Heart left ventricle (tissue), 16 donors: ENCODE measurements around the gene TNFSF4. TPM values are rescaled to one million over a fixed set of nuclear protein-coding genes. Genes with fewer than 3 reads are reported as not detected.

Source experiments
- ATAC-seq, 4 donors: fragments of 200-7000 bp; cut with Tn5 transposase; one replicate each; pipeline ENCODE4 v1.9.1; 2020 to 2022; ENCODE audit warnings: moderate library complexity in 4 of 4, mild to moderate bottlenecking in 3 of 4, moderate number of reproducible peaks in 1 of 4
- DNase-seq, 5 donors: peaks; one replicate each; pipeline ENCODE4 v3.0.0-alpha.2; 2020
- H3K27ac ChIP-seq, 12 donors: fragments of 200-600 bp; sonication (generic) in 4 of 12; one replicate each; pipeline versions ENCODE4 v1.5.0 to v1.8.0; 2016 to 2022; ENCODE audit warnings: mild to moderate bottlenecking in 2 of 12
- H3K27me3 ChIP-seq, 9 donors: fragments of 200-600 bp; sonication (generic) in 2 of 9; one replicate each; pipeline versions ENCODE4 v1.5.1 to v1.8.0; 2016 to 2022; ENCODE audit warnings: mild to moderate bottlenecking in 3 of 9
- H3K36me3 ChIP-seq, 9 donors: fragments of 200-600 bp; sonication (generic) in 2 of 9; one replicate each; pipeline versions ENCODE4 v1.5.0 to v1.8.0; 2018 to 2022; ENCODE audit warnings: mild to moderate bottlenecking in 2 of 9
- H3K4me1 ChIP-seq, 12 donors: fragments of 200-600 bp; sonication (generic) in 4 of 12; one replicate each; pipeline versions ENCODE4 v1.5.0 to v1.8.0; 2016 to 2022; ENCODE audit warnings: mild to moderate bottlenecking in 3 of 12
- H3K4me3 ChIP-seq, 12 donors: fragments of 200-600 bp; sonication (generic) in 4 of 12; one replicate each; pipeline versions ENCODE4 v1.5.0 to v1.8.0; 2017 to 2022; ENCODE audit warnings: mild to moderate bottlenecking in 9 of 12, moderate library complexity in 4 of 12
- H3K9me3 ChIP-seq, 12 donors: fragments of 200-600 bp; sonication (generic) in 4 of 12; one replicate each; pipeline versions ENCODE4 v1.5.0 to v1.8.0; 2016 to 2022; ENCODE audit warnings: mild to moderate bottlenecking in 1 of 12
- POLR2A ChIP-seq, 2 donors: fragments of 450-650 bp; IDR thresholded peaks; one replicate each; pipeline ENCODE4 v1.6.1; 2017; ENCODE audit warnings: antibody characterized with exemption in 2 of 2, mild to moderate bottlenecking in 2 of 2, moderate library complexity in 2 of 2
- WGBS, 4 donors: extraction: QIAGEN DNeasy Blood & Tissue Kit in 2 of 4; methylation state at CpG; one replicate each; pipeline versions ENCODE4 v1.1.5 to v1.1.7; 2013 to 2018; 5-methylcytosine and 5-hydroxymethylcytosine counted together
- intact Hi-C, 10 donors: fragments of 100-400 bp; cut with DNase I; formaldehyde crosslinking; loops; one replicate each; pipeline versions ENCODE4 v1.11.1 to v1.14.2; 2022
- polyA plus RNA-seq, 2 donors: library from polyadenylated mRNA; stranded (reverse); fragments of 200-250 nt; gene quantifications; one replicate each; pipeline ENCODE4 v1.2.3, GENCODE V29; 2013
- total RNA-seq, 9 donors: library from RNA; depleted of rRNA in 2 of 9; stranded (reverse); fragments of >200 nt in 2 of 9; fragmentation: NEBNext Ultra II Directional in 3 of 9; extraction: Animal tissue kit (Norgen Biotek cat#: 25700) in 3 of 9; gene quantifications; one replicate each; pipeline versions ENCODE4 v1.1.0 to v1.2.4, GENCODE V29; 2016 to 2023
- TF ChIP-seq, protein P1 (sequence below), 12 donors: fragments of 200-600 bp; sonication (generic) in 4 of 12; IDR thresholded peaks; one replicate each; pipeline versions ENCODE4 v1.5.0 to v1.8.0; 2018 to 2022; ENCODE audit warnings: antibody characterized with exemption in 12 of 12, mild to moderate bottlenecking in 5 of 12
- donor health status: ischemic (EF 13 %, LVEDD 7.1; RV severe dilation, severe dysfunction).
- donor health status: healthy with polysubstance abuse.
- donor health status: DM: no; HTN: yes; CAD: no.
- donor health status: DM: no; HTN: no; CAD: no.
- donor health status: ischemic (EF 25% LVEDD 6.9; RV normal size, moderate dysfunction).
- donor health status: ischemic (EF 25% LVEDD 5.7; RV mildly dilated, moderate dysfunction).
- donor health status: healthy.
- donor health status: DM: yes; HTN: yes; CAD: no.
- donor health status: ischemic (EF 35%, LVEDD 5.7; RV mildly dilated, moderate dysfunction).
- donor health status: nonischemic (EF 11% LVEDD 7.7; RV severe dilation, severe dysfunction).
- donor health status: DM: yes; HTN: yes; CAD: no.
- donor health status: PGD.
- donor health status: ischemic (EF 29% LVEDD 5.4; RV normal size, mild dysfunction).
- donor health status: nonischemic (EF 23%, LVEDD 6.1; RV moderate dilation, normal function).

The TNFSF4 gene
- total and polyA plus RNA-seq, 11 donors = 0.19 to 1.6 (median 0.60) TPM

DNA sequence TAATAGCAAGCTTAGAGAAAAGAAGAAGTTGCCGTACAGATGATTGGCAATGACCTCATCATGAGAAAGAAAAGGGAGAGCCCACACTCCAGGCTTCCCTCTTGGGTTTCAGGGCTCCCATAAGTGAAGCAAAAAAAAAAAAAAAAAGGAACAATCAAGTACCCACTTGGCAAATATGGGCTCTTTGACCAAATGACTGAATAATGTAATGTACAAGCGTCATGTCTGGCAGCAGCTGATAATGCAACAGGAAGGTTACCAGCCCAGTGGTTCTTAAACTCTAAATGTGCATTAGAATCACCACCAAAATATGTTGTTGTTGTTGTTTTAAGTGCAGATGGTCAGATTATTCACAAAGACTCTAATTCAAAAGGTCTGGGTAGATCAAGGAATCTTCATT lies 13.5 kb downstream of the TNFSF4 start:
- peaks cover 0 to 24% (median 16%) of the 10 kb centered on the region in 12 donors for H3K4me1 ChIP-seq
- intact Hi-C loops = no loop called here
- WGBS, 4 donors = 81 to 91% (median 86%) methylated on average over 2 of the region's 2 CpGs
- H3K9me3 ChIP-seq = no peaks in the 10 kb centered on the region
- peak in 1 of 4 donors; percentile 4 for ATAC-seq
- no peak overlapping the region for H3K4me3 ChIP-seq
- H3K27ac ChIP-seq = no peak overlapping the region
- H3K27me3 ChIP-seq = no peaks in the 10 kb centered on the region
- no peaks in the 10 kb centered on the region for H3K36me3 ChIP-seq
- DNase-seq = no peak
- no peak for TF ChIP-seq POLR2A (IDR thresholded peaks at IDR 0.05)
- TF ChIP-seq, protein P1, sequence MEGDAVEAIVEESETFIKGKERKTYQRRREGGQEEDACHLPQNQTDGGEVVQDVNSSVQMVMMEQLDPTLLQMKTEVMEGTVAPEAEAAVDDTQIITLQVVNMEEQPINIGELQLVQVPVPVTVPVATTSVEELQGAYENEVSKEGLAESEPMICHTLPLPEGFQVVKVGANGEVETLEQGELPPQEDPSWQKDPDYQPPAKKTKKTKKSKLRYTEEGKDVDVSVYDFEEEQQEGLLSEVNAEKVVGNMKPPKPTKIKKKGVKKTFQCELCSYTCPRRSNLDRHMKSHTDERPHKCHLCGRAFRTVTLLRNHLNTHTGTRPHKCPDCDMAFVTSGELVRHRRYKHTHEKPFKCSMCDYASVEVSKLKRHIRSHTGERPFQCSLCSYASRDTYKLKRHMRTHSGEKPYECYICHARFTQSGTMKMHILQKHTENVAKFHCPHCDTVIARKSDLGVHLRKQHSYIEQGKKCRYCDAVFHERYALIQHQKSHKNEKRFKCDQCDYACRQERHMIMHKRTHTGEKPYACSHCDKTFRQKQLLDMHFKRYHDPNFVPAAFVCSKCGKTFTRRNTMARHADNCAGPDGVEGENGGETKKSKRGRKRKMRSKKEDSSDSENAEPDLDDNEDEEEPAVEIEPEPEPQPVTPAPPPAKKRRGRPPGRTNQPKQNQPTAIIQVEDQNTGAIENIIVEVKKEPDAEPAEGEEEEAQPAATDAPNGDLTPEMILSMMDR (IDR thresholded peaks at IDR 0.05) = no peak

DNA sequence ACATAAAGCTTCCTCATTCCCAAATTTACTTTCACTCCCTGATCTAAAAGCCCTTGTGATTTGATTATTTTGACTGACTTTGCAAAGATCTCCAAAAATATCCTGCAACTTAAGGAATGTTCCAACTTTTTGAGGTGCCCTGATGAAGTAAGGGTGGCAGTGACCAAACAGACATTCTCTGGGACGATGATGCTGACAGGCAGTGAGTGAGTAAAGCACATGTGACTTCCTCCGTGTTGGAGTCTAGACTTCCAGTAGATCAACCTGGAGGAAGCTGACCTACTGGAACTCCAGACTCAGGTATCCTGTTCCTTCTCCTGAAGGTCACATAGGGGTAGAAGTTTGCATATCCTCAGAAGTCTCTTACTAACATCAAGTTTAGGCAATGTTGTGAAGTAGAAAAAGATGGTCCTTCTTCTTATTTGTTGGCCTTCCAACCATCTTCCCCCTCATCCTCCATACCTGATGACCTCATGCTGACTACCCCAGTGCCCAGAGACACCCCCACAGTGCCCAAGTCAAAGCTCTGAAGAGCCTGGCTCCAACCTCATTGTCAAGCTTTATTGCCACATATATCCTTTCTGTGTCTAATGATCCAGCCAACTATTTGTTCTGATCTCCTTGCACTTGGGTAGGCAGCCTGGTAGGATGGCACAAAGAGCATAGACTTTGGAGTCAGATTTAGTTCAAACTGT lies 16.0 kb downstream of the TNFSF4 start:
- H3K9me3 ChIP-seq = no peaks in the 10 kb centered on the region
- no peak for DNase-seq
- intact Hi-C loops = no loop called here
- no peaks in the 10 kb centered on the region for H3K36me3 ChIP-seq
- no peaks in the 10 kb centered on the region for H3K27me3 ChIP-seq
- ATAC-seq = no peak
- TF ChIP-seq POLR2A (IDR thresholded peaks at IDR 0.05) = no peak
- TF ChIP-seq, protein P1 (IDR thresholded peaks at IDR 0.05) = no peak
- WGBS, 4 donors = 4 to 17% (median 14%) methylated on average over 2 of the region's 2 CpGs
- H3K4me1 ChIP-seq = peaks cover 0 to 24% (median 16%) of the 10 kb centered on the region in 12 donors
- peak overlapping the region; percentile 10 to 84 (median 76) for H3K27ac ChIP-seq
- H3K4me3 ChIP-seq = no peak overlapping the region

DNA sequence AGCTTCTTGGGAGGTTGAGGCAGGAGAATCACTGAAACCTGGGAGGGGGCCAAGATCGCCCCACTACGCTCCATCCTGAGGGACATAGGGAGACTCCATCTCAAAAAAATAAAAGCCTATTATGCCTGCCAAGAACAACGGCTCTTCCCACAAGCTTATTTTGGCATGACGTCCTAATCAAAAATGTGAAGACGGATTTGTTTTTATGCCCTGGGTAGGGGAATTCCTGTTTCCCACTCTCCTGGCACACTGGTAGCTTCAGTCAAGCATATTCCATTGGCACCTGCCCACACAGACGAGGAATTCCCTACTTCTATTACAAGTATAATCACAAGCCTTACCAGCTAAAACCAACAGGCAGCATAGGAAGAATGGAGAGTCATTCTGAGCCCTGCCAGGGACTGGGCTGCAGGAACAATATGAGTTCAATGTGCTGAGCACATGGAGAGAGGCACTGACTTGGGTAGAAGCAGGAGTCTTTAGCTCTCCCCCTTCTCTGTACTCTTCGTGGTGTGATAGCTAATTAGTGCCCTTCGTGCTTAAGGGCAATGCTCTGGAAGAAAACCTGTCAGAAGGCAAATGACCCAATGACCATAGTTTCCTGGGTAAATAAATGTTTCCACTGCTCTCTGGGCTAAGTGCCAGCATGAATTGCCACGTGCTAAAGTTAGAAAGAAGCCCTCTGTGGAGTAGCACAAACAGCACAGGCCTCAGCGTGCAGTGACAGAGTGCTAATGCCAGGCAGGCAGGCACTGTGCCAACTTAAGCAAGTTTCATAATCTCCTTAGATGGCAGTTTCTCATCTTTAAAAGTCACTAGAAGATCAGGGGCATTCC lies 16.8 kb downstream of the TNFSF4 start:
- Histone ChIP-seq H3K4me3 (peak overlapping the region in 1 of 12 donors; percentile 6), H3K9me3 (no peaks in the 10 kb centered on the region), H3K27me3 (no peaks in the 10 kb centered on the region), H3K4me1 (peaks cover 0 to 24% (median 16%) of the 10 kb centered on the region in 12 donors), H3K36me3 (no peaks in the 10 kb centered on the region), H3K27ac (peak overlapping the region; percentile 68 to 84 (median 76))
- intact Hi-C loops = no loop called here
- ATAC-seq = peak; percentile 93 to 97 (median 95)
- TF ChIP-seq POLR2A (IDR thresholded peaks at IDR 0.05) = no peak
- TF ChIP-seq, protein P1 (IDR thresholded peaks at IDR 0.05) = no peak
- peak; percentile 72 to 92 (median 84) for DNase-seq
- WGBS, 4 donors = 12 to 21% (median 14%) methylated on average over 10 of the region's 10 CpGs

DNA sequence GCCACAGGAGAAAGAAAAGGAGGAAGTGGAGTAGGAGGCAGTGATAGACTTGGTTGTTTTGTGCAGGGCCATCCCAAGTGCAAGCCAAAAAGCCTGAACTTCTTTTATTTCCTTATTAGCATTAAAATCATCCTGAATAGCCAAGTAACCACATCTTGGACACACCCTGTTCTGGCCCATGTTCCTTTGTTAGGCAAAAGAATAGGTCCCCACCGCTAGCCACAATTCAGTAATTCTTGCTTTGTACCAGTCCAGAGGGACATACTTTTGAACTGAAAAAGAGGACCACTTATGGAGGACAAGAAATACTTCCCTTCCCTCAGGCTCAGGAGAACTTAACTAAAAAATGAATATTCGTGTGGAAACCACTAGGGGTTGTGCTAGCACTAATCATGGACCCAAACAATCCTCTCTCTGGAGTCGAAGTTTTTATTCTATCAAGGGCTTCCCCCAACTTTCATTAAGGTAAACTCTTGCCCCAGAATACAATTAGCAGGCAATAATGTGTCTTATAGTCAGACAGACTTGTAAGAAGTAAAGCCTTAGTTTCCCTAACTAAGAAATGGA lies 19.4 kb downstream of the TNFSF4 start:
- no peaks in the 10 kb centered on the region for H3K36me3 ChIP-seq
- H3K4me3 ChIP-seq = no peak overlapping the region
- DNase-seq (no peak), ATAC-seq (no peak)
- no peaks in the 10 kb centered on the region for H3K9me3 ChIP-seq
- H3K27me3 ChIP-seq = no peaks in the 10 kb centered on the region
- 87 to 94% (median 87%) methylated on average over 3 of the region's 3 CpGs for WGBS, 4 donors
- TF ChIP-seq, protein P1 (IDR thresholded peaks at IDR 0.05) = no peak
- no peak for TF ChIP-seq POLR2A (IDR thresholded peaks at IDR 0.05)
- H3K4me1 ChIP-seq = peaks cover 0 to 24% (median 16%) of the 10 kb centered on the region in 12 donors
- intact Hi-C loops = no loop called here
- H3K27ac ChIP-seq = no peak overlapping the region
